HG03135 (cell line): ENCODE measurements around the gene MRPS23.

Source experiments
- ATAC-seq: cut with Tn5 transposase; IDR thresholded peaks from one replicate; pipeline ENCODE4 v1.9.1; 2021; ENCODE audit warnings: mild to moderate bottlenecking, moderate library complexity; ENCODE audit not compliant: unreplicated experiment

The MRPS23 gene

DNA sequence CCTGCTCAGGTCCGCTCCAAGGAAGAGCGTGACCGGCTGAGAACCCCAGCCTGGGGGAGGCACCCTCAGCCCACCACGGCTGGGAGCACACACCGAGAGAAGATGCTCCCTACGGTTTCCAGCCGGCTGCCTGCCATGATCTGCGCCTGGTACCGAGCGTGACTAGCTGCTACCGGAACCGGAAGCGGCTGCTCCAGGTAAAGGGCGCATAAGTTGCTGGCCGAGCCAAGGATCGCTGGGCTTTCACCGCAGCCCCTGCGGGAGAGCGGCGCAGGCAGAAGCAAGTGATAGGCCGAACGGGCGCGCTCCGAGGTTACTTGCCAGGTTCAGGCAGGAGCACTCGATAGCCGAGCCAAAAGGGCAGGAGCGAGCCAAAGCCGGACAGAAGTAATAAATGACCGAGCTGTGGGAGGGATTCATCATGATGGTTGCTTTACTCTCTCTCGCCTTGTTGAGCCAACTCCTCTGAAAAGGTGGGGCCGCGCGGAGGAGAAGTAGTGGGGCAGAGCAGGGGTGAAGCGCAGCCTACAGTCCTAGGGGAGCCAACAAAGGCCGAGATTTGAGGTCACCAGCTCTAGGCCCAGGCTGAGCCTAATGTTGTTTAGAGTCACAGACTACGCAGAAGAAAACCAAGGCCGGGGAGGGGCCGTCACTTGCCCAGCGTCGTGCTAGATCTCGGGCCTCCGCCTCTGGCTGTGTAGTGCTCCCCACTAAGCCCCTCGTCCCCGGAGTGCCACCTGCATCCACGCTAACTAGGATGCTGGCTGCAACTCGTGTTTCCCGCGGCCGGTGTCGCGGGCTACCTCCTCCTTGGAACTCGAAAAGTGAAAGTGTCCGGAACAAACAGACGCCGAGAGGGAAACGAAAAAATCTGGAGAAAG is at the start of gene MRPS23:
Gene MRPS23 (minus strand): TSS at position 171 of the 881 bp plus-strand sequence. CDS start 34 bp downstream, at position 137.
- peak; percentile 88 for ATAC-seq

GRCh38 chr17:57899391-57899790 is 49.5 kb upstream of the MRPS23 start:
- no peak for ATAC-seq

GRCh38 chr17:57898487-57899311 is 48.9 kb upstream of the MRPS23 start:
- ATAC-seq, result no peak

DNA sequence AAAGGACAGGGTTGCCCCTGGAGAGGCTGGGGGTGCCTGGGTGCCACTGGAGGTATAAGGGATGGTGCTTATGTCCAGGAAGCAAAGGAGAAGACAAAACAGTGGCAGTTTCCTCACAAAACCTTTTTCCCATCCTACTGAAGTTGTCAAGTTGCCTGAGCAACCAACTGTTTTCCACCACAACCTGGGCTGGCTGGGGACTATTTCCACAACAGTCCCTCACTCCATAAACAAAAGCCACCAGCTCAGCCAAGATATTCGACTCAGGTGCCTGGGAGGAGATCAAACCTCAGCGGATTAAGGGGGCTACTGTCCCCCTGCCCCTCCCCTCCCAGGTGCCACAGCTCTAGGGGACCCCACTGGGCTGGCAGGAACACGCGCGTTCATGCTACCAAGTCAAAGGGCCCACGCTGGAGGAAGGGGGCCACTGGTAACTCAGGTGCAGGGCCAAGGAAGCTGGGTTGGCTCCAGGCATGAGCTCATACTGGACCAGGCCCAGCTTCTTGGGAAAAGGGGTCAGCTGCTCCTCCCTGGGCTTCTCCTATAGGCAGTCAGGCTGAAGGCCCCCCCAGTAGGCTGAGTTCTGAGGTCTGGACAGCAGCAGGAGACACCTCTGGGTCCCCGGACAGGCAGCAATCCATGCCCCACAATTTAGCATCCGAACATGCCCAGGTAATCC is 45.7 kb upstream of the MRPS23 start:
- no peak for ATAC-seq

DNA sequence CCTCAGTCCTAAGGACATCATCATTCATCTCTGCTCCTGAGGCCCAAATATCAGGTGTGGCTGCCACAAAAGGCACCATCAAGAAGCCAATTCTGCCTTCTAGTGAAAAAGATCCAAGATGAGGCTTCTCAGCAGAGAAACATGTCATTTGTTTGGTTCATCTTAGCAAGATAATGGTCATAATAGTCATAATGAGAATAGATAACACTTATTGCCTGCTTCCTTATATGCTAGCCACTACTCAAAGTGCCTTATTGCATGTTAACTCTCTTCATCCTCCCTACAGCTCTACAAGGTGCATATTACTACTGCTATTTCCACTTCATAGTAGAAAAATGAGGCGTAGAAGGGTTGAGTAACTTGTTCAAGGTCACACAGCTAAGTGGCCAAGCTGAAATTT is 45.0 kb upstream of the MRPS23 start:
- ATAC-seq, result no peak

- no peak for ATAC-seq
Observed at GRCh38 chr17:57892820-57893595, 43.2 kb upstream of the MRPS23 start.

GRCh38 chr17:57892146-57892819 is 42.4 kb upstream of the MRPS23 start:
- no peak for ATAC-seq

GRCh38 chr17:57890857-57891232 is 41.0 kb upstream of the MRPS23 start:
- ATAC-seq, result no peak

- ATAC-seq, result no peak
Observed at GRCh38 chr17:57889892-57890856, 40.3 kb upstream of the MRPS23 start.

DNA sequence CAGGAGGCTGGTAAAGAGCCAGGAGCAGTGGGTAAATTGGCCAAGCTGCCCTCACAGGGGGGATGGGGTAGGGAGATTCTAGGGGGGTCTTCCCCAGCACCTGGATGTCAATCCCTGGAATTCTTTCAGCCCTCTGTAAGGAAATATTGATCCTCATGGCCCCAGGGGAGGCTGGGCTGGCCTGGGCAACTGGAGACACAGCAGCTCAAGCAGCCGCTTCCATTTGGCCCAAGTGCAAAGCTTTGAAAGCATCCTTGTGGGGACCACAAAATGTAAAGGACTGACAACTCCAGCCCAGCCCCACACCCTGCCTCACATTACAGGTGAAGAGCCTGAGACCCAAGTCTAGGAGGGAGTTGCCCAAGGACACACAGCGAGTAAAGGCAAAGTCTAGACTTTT is 39.4 kb upstream of the MRPS23 start:
- no peak for ATAC-seq

- no peak for ATAC-seq
Observed at GRCh38 chr17:57888311-57889216, 38.7 kb upstream of the MRPS23 start.

- no peak for ATAC-seq
Observed at GRCh38 chr17:57887161-57887560, 37.3 kb upstream of the MRPS23 start.

DNA sequence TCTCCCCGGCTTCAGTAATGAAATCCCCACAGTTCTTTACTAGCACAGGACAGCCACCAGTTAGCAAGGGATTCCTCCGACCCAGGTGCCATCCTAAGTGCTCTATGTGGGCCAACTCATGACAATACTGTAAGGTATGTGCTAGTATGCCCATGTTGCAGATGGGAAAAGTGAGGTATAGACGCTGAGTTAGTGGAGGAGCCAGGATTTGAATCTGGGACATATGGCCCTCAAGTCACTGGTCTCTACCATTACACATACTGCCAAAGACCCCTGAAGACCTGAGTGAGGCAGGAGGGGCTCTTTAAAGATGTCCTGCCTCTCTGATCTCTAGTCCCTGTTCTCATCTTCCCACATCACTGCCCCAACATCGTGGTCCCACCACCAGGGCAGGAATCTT is 36.2 kb upstream of the MRPS23 start:
- no peak for ATAC-seq

- no peak for ATAC-seq
Observed at GRCh38 chr17:57885148-57885915, 35.5 kb upstream of the MRPS23 start.

GRCh38 chr17:57881783-57882351 is 32.0 kb upstream of the MRPS23 start:
- ATAC-seq, result no peak

- ATAC-seq, result no peak
Observed at GRCh38 chr17:57881143-57881542, 31.3 kb upstream of the MRPS23 start.

DNA sequence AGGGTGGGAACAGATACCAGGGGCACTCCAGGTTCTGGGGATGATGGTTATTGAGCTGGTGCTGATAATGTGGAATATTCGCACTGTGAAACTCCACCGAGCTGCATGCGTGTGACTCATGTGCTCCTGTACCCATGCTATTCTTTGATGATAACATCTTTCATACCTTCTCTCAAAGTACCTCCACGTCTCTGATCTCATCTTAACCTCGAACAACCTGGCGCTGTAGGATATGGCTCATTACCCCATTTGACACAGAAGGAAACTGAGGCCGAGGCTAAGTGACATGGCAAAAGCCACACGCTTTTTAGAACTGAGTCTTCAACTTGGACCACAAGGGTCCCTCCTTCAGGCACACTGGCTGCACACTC is 30.2 kb upstream of the MRPS23 start:
- no peak for ATAC-seq
